Measurements from ENCODE around the gene KLK7. TPM values are rescaled to one million over a fixed set of nuclear protein-coding genes. Genes with fewer than 3 reads are reported as not detected.

KLK7 gene
- total RNA-seq, 1 donor: not detected

DNA sequence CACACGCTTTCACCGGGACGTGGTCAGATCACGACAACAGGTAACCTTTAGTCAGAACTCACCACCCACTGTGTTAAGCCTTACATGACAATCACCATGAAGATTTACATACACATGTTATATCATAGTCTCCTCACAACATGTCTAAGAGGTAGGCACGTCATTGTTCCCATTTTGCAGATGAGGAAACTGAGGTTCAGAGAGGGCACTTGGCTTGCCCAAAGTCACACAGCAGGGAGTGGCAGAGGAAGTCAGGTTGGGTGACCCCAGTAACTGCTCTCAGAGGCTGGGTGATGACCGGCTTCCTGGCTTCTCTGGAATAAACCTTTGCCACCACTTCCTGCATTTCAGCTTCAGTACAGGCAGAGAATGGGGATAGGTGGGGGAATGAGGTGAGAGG, 30.5 kb upstream of the KLK7 start:
- DNase-seq (ENCODE audit: low read depth): no peak
- no peak overlapping the region for H3K4me3 ChIP-seq (ENCODE audit: low read depth, low read length)
- TF ChIP-seq, protein P1, sequence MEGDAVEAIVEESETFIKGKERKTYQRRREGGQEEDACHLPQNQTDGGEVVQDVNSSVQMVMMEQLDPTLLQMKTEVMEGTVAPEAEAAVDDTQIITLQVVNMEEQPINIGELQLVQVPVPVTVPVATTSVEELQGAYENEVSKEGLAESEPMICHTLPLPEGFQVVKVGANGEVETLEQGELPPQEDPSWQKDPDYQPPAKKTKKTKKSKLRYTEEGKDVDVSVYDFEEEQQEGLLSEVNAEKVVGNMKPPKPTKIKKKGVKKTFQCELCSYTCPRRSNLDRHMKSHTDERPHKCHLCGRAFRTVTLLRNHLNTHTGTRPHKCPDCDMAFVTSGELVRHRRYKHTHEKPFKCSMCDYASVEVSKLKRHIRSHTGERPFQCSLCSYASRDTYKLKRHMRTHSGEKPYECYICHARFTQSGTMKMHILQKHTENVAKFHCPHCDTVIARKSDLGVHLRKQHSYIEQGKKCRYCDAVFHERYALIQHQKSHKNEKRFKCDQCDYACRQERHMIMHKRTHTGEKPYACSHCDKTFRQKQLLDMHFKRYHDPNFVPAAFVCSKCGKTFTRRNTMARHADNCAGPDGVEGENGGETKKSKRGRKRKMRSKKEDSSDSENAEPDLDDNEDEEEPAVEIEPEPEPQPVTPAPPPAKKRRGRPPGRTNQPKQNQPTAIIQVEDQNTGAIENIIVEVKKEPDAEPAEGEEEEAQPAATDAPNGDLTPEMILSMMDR (IDR thresholded peaks at IDR 0.05; ENCODE audit: insufficient read depth, low read depth, low read length): no peak

DNA sequence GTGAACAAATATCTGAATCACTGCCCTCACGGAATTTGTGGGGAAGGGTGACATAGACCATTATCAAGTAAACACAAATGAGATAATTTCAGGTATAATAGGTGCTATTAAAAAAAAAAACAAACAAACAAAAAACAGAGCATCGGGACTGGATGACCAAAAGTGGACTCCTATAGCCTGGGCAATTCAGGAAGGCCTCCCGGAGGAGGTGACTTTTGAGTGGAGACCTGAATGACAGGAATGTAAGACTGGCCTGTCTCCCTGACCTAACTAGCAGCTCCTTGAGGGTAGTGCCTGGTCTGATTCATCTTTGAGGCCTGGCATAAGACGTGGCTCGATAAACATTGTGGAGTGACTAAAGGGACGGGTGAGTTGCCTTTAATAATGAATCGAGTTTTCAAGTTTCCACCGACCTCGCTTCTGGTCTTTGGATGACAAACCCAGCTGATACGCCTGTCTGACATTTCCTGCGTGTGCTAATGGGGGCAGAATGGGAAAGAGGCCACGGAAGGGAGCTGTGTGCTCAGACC, 29.0 kb upstream of the KLK7 start:
- no peak overlapping the region for H3K4me3 ChIP-seq (ENCODE audit: low read depth, low read length)
- TF ChIP-seq, protein P1 (IDR thresholded peaks at IDR 0.05; ENCODE audit: insufficient read depth, low read depth, low read length): no peak
- no peak for DNase-seq (ENCODE audit: low read depth)

DNA sequence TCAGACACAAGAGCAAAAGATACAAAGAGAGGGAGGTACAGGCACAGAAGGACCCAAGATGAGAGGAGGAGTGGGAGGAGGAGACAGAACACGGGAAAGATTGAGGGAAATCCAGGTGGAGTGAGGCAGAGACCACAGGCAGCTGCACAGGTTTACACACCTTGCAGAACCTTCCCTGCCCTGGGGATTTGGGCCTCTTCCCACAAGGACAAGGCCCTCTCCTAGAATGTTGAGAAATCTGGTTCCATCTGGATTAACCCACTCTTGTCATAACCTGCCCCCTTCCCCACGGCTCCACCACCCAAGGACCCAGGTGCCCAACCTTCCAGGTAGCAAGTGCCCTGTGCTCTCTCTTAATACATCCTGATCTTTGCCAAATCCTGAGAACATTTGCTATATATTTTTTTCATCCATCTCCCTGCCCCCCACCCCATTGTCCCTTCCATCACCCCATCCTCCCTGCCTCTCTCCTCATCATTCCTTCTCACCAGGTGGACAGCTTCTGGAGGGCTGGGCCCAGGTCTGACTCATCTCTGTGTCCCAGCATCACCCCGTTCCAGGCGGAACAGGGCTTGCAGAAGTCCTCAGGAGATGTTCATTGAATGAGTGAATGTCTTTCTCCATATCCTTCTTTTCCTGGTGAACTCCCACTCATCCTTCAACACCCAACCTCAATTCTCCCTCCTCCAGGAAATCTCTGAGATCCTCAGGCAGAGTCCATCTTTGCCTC, 26.5 kb upstream of the KLK7 start:
- TF ChIP-seq, protein P1 (IDR thresholded peaks at IDR 0.05; ENCODE audit: insufficient read depth, low read depth, low read length): no peak
- DNase-seq (ENCODE audit: low read depth): no peak
- H3K4me3 ChIP-seq (ENCODE audit: low read depth, low read length): no peak overlapping the region

DNA sequence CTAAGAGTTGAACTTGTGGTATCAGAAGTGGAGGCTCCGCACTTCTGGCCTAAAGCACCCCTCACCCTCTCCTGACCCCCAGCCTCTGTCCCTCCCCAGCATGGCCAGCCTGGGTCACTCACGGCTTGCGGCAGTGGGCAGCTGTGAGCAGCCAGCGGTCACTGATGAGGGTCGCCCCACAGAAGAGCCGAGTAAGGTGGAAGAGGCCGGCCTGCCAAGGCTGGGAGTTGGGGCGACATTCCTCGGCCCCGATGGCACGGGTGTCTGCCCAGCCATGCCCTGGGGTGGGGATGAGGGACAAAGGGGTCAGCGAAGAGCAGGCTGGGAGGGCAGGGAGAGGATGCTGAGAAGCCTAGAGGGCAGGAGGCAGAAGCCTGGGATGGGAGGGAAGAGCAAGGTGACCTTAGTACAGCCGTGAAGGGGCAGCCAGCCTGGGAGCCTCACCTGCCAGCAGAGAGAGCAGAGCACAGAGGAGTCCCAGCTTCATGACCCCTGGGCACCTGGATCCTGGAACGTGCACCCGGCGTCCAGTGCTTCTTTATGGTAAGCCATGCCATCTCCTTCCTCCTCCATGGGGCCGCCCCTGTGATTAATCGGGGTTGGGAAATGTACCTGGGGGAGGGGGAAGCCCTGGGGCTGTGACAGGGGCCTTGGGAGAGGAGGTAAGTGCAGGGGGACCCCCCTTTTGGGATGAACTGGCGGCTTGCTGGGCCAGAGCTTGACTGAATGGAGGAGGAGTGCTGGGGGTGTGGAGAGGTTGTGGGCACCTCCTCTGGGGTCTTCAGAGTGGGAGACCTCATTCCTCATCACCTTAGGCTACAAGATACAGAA, 25.6 kb upstream of the KLK7 start:
- H3K4me3 ChIP-seq (ENCODE audit: low read depth, low read length): no peak overlapping the region
- no peak for DNase-seq (ENCODE audit: low read depth)
- TF ChIP-seq, protein P1 (IDR thresholded peaks at IDR 0.05; ENCODE audit: insufficient read depth, low read depth, low read length): no peak

DNA sequence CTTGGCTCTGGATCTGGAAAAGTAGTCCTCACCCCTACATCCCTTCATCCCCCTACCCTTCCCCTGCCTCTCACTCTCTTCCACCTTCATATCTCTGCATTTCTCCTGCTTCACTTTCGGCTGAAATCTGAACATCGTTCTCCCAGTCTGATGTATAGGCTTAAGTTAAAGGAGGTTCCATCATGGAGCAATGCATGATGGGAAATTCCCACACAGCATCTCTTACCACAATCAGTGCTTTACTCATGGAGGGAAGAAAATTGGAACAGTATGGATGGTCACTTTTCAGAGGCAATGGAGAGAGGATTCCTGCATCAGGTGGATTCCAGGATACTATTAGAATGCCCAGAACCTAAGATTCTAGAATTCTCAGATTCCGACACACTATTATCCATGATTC, 23.8 kb upstream of the KLK7 start:
- no peak overlapping the region for H3K4me3 ChIP-seq (ENCODE audit: low read depth, low read length)
- TF ChIP-seq, protein P1 (IDR thresholded peaks at IDR 0.05; ENCODE audit: insufficient read depth, low read depth, low read length): no peak
- DNase-seq (ENCODE audit: low read depth): no peak

DNA sequence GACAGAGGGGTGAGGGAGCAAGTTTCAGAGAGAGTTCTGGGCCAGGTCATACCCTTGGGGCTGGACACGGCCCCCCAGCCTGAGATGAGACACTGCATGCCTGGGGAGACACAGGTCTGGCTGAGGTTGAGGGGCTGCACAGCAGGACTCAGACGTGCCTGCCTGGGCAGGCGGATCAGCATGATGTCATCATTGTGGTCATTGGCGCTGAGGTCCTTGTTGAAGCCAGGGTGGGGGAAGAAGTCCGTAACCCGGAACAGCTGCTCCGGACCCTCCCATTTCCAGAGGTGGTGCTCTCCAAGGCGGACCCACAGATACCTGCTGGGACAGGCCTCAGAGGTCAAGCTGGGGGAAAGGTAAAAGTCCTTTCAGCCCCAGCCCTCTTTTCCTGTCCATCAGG, 22.7 kb upstream of the KLK7 start:
- no peak overlapping the region for H3K4me3 ChIP-seq (ENCODE audit: low read depth, low read length)
- TF ChIP-seq, protein P1 (IDR thresholded peaks at IDR 0.05; ENCODE audit: insufficient read depth, low read depth, low read length): no peak
- no peak for DNase-seq (ENCODE audit: low read depth)
